Mucosa of stomach (tissue), 1 donor: Measurements from ENCODE around the gene GPR3.

Experiments used
- H3K27me3 ChIP-seq: one replicate; pipeline ENCODE4 v1.7.0; 2013; ENCODE audit warnings: mild to moderate bottlenecking, low read length; ENCODE audit not compliant: control insufficient read depth, insufficient read depth
- H3K36me3 ChIP-seq: one replicate; pipeline ENCODE4 v1.7.0; 2013; ENCODE audit warnings: low read length; ENCODE audit not compliant: control insufficient read depth, insufficient read depth
- H3K4me1 ChIP-seq: one replicate; pipeline ENCODE4 v1.7.0; 2013; ENCODE audit warnings: mild to moderate bottlenecking, low read length; ENCODE audit not compliant: control insufficient read depth, insufficient read depth
- H3K4me3 ChIP-seq: one replicate; pipeline ENCODE4 v1.7.0; 2013; ENCODE audit warnings: low read length
- H3K9ac ChIP-seq: one replicate; pipeline ENCODE4 v1.7.0; 2013; ENCODE audit warnings: mild to moderate bottlenecking, low read length, moderate library complexity
- H3K9me3 ChIP-seq: one replicate; pipeline ENCODE4 v1.7.0; 2013; ENCODE audit warnings: mild to moderate bottlenecking, low read length, moderate library complexity; ENCODE audit not compliant: control insufficient read depth
- donor health status: Pancreatic carcinoma.

GPR3 gene

DNA sequence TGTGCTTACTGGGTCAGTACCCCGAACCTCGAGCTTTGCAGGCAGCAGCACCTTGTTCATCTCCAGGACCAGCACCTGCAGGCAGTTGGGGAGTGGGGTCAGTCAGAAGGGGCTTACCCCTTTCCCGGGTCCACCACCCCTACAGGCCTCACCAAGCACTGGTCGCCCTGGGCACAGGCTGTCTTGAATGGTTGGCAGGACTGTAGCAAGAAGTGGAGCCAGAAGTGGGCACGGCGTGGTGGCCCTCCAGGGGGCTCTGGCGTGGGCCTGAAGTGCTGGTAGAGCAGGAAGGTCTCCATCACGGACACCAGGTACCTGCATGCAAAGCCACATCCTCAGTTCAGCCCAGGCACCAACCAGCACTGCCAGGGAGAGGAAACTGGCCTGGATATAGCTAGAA lies 30.9 kb upstream of the GPR3 start:
- Histone ChIP-seq H3K9me3 (no peaks in the 10 kb centered on the region), H3K4me1 (peaks cover 25% of the 10 kb centered on the region), H3K9ac (no peak overlapping the region), H3K36me3 (no peaks in the 10 kb centered on the region), H3K27me3 (no peaks in the 10 kb centered on the region), H3K4me3 (no peak overlapping the region)

DNA sequence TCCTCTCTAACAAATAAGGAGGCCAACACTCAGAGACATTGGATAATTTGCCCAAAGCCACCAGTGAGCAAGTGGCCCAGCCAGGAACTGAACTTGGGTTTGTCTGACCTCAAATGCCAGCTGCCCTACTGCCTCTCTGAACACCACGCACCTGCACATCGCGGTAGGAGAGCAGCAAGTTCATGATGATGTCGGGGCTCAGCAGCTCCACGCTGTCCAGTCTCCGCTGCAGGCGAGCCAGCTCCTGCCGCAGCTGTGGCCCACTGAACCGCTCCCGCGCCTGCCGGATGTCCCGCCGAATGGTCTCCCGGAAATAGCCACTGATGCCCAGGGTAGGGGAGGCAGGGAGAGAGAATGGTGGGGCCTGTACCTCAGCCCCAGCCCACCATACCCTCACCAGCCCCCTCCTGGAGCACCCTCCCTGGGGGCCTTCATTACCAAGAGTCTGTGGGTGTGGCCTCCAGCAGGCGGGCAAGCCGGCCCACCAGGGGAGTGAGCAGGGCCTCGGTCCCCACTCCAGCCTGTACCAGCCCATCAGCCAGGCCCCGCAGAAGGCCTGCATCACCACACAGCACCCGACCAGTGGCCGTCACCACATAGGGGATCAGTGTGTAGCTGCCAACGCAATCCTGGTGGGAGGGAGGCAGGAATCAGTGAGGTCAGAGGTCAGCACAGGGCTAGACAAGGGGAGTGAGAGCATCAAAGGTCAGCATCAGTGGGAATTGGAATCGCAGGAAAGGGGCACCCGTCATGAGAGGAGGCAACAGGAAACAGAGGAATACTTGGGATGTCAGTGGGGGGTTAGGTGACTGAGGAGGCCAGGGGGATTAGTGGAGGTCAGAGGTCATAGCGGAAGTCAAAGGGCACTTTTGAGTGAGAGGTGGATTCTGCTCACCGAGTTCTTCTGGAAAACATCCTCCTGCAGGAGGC lies 28.4 kb upstream of the GPR3 start:
- no peak overlapping the region for H3K4me3 ChIP-seq
- H3K9ac ChIP-seq, result no peak overlapping the region
- H3K36me3 ChIP-seq, result no peaks in the 10 kb centered on the region

GRCh38 chr1:27364696-27365371 lies 27.6 kb upstream of the GPR3 start:
- Histone ChIP-seq H3K27me3 (no peaks in the 10 kb centered on the region), H3K36me3 (no peaks in the 10 kb centered on the region), H3K4me1 (peaks cover 22% of the 10 kb centered on the region), H3K4me3 (peak overlapping the region; percentile 23), H3K9me3 (no peaks in the 10 kb centered on the region), H3K9ac (peak overlapping the region; percentile 68)

More for the DNA sequence above, 28.4 kb upstream of the GPR3 start:
- no peaks in the 10 kb centered on the region for H3K9me3 ChIP-seq
- peaks cover 22% of the 10 kb centered on the region for H3K4me1 ChIP-seq
- no peaks in the 10 kb centered on the region for H3K27me3 ChIP-seq

GRCh38 chr1:27365372-27366112 lies 26.9 kb upstream of the GPR3 start:
- no peaks in the 10 kb centered on the region for H3K27me3 ChIP-seq
- no peaks in the 10 kb centered on the region for H3K36me3 ChIP-seq
- H3K9ac ChIP-seq, result peak overlapping the region; percentile 68
- peak overlapping the region; percentile 31 for H3K4me3 ChIP-seq
- no peaks in the 10 kb centered on the region for H3K9me3 ChIP-seq
- peaks cover 22% of the 10 kb centered on the region for H3K4me1 ChIP-seq

GRCh38 chr1:27366113-27366410 lies 26.4 kb upstream of the GPR3 start:
- H3K36me3 ChIP-seq, result no peaks in the 10 kb centered on the region
- peak overlapping the region; percentile 68 for H3K9ac ChIP-seq
- peak overlapping the region; percentile 31 for H3K4me3 ChIP-seq
- H3K27me3 ChIP-seq, result no peaks in the 10 kb centered on the region
- no peaks in the 10 kb centered on the region for H3K9me3 ChIP-seq
- peaks cover 22% of the 10 kb centered on the region for H3K4me1 ChIP-seq

DNA sequence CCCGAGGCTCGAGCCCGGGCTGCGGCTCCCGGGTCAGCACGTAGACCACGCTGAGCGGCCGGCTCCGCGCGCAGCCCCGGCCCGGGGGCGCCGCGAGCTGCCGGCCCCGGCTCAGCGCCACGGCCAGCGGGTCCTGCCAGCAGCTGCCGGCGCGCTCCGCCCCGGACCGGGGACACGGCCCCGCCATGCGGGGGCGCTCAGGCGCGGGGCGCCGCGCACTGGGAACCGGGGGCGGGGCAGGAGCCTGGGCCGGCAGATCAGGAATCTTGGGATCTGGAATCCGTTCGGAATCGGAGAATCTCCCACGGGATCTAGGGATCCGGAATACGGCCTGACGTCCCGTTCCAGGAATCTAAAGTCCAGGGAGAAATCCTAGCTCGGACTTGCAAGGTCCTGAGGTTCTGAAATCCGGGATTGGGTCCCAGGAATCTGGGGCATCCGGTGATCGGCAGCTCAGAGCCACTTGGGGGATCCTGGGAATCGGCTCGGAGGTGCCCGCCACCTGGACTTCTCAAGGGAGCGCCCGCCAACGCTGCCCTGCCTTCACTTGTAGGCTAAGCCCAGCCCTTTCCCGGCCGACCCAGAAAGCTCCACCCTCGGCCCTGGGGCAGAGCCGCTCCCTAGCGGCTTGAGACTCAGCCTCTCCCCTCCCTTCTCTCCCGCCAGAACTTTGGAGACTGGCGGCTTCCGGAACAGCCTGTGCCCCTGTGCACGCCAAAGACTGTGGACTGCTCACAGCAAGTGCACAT lies 25.8 kb upstream of the GPR3 start, which contains the start of gene MAP3K6:
Gene MAP3K6 (minus strand): TSS at position 551 of the 749 bp plus-strand sequence. CDS start 364 bp downstream, at position 187.
- Histone ChIP-seq H3K9ac (peak within 1 kb of the TSS; percentile 81), H3K4me1 (peaks cover 22% of the 10 kb centered on the region), H3K27me3 (no peaks in the 10 kb centered on the region), H3K9me3 (no peaks in the 10 kb centered on the region), H3K4me3 (peak within 1 kb of the TSS; percentile 31), H3K36me3 (no peaks in the 10 kb centered on the region)

DNA sequence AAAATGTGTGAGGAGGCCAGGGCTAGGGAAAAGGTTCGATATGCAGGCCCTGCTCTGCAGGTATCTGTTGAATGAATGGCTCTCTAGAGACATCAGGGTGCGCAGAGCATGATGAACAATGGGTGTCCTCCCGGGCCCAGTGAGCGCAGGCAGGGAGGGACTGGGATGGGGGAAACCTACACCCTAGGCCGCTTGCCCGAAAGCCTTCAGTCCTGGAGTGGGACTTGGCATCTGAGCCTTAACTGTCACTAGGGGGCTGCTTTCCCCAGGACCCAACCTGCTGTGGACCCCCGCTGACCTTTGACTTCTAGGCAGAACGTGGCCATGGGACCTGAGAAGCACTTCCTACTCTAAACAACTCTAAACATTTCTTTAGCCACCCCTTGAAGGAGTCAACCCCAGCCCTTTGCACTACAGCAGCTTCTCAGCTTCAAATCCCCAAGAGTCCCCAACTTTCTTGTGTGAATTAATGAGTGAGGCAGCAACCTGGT lies 25.2 kb upstream of the GPR3 start:
- H3K9ac ChIP-seq, result peak overlapping the region; percentile 81
- no peaks in the 10 kb centered on the region for H3K36me3 ChIP-seq
- no peaks in the 10 kb centered on the region for H3K9me3 ChIP-seq
- H3K27me3 ChIP-seq, result no peaks in the 10 kb centered on the region
- no peak overlapping the region for H3K4me3 ChIP-seq
- H3K4me1 ChIP-seq, result peaks cover 22% of the 10 kb centered on the region

DNA sequence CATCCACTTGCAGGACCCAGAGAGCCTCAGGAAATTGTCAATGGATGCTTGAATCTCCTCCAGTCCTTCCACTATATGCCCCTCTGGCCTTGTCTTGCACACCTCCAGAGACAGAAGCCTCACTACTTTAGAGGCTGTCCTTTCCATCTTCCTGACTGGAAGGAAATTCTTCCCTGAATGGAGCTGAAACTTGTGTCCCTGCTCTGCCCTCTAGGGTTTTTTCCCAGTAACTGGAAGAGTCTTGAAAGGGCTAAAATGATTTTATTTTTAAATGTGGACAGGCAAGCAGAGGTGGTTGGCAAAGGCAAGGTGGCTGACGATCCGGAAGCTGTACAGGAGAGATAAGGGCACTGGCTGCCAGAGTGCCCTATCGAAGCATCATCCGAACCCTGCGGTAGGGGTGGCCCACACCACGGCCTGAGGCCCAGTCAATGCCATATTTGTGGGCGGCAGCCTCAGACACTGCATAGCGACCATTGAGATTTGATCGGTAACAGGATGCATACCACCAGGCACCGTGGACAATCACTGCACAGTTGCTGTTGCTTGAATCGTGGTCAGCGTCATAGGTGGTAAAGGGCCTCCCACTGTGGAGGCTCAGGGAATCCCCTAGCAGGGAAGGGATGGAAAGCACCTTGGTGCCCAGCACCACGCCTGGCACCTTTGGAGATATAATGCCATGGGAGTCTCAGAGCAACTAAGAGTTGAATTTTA lies 23.4 kb upstream of the GPR3 start:
- Histone ChIP-seq H3K36me3 (no peaks in the 10 kb centered on the region), H3K27me3 (no peaks in the 10 kb centered on the region), H3K4me1 (peaks cover 22% of the 10 kb centered on the region), H3K9me3 (no peaks in the 10 kb centered on the region), H3K4me3 (no peak overlapping the region), H3K9ac (no peak overlapping the region)

DNA sequence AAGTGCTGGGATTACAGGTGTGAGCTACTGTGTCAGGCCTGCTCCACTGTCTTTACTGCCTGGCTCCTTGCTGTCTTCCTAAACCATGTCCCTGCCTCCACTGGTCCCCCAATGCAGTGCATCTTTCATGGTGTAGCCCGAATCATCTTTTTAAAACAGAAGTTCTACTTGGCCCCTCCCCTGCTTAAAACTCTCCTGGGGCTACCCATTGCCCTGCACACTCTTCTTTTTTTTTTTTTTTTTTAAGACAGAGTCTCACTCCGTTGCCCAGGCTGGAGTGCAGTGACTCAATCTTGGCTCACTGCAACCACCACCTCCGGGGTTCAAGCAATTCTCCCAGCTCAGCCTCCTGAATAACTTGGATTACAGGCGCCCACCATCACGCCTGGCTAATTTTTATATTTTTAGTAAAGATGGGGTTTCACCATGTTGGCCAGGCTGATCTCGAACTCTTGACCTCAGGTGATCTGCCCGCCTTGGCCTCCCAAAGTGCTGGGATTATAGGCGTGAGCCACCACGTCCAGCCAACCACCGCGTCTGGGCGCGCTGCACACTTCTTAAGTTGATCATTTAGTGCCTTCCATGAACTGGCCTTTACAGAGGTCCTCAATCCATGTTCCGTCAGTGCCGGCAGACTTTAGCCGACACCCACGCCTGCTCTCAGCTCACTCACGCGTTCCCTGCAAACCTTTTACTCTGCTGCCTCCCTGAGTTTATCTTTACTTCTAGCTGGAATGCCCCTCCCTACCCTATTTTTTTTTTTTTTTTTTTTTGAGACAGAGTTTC lies 20.2 kb upstream of the GPR3 start:
- no peaks in the 10 kb centered on the region for H3K27me3 ChIP-seq
- H3K9me3 ChIP-seq, result no peaks in the 10 kb centered on the region
- peak overlapping the region; percentile 8 for H3K9ac ChIP-seq
- no peak overlapping the region for H3K4me3 ChIP-seq
- no peaks in the 10 kb centered on the region for H3K36me3 ChIP-seq
- H3K4me1 ChIP-seq, result peaks cover 5% of the 10 kb centered on the region

- Histone ChIP-seq H3K4me3 (no peak overlapping the region), H3K9me3 (no peaks in the 10 kb centered on the region), H3K36me3 (no peaks in the 10 kb centered on the region), H3K4me1 (no peaks in the 10 kb centered on the region), H3K9ac (peak overlapping the region; percentile 8), H3K27me3 (no peaks in the 10 kb centered on the region)
Observed at GRCh38 chr1:27372808-27373690, 19.4 kb upstream of the GPR3 start.
